Activated T-cell treated with anti-CD3 and anti-CD28 coated beads for 24 hours (primary cell): ENCODE measurements around the gene ISOC2.

Experiments used
- DNase-seq: peaks from one replicate; pipeline ENCODE4 v3.0.0-alpha.2; 2020; ENCODE audit warnings: low read depth

Gene ISOC2

GRCh38 chr19:55477905-55478304 lies 16.5 kb upstream of the ISOC2 start:
- no peak for DNase-seq

GRCh38 chr19:55476100-55476775 lies 14.8 kb upstream of the ISOC2 start, which contains the start of gene ZNF628:
ZNF628 (plus strand) TSS chr19:55476617; CDS start chr19:55479911, 3,294 bp downstream.
- DNase-seq = peak; percentile 97

- DNase-seq = no peak
These were observed 13.1 kb upstream of the ISOC2 start for GRCh38 chr19:55474269-55475265.

DNA sequence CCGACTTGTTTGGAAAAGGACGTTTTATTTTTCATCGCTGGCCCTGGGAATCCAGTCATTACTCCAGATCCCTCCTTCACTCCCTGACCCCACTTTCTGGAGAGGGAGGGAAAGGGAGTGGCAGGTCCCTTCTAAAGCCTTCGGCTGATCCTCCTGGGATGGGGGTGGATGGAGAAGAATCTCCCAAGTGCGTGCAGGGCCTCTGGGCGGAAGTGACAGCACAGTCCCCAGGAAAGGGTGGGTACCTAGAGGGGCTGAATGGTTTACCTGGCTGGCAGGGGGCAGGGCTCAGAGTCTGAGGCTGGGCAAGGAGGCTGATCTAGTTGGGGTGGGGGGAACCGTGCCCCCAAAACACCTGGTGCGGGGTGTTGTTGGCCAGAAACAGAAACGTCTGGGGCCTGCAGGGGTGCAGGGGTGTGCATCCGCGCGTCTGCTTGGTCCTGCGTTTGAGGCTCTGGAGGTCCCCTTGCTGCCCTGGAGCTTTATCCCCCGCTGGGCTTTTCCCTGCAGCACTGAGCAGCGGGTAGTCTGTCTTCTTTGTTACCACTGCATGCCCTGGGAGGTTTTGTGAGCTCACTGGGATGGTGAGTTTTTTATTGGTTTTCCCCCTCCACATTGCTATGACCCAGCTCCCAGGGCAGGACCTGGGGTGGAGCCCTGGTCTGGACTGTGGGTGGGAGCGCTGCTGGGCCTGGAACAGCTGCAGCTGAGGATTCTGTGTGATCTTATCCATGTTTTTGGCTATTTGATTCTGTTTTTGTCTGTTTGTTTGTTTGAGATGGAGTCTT lies 12.0 kb upstream of the ISOC2 start:
- DNase-seq = no peak

DNA sequence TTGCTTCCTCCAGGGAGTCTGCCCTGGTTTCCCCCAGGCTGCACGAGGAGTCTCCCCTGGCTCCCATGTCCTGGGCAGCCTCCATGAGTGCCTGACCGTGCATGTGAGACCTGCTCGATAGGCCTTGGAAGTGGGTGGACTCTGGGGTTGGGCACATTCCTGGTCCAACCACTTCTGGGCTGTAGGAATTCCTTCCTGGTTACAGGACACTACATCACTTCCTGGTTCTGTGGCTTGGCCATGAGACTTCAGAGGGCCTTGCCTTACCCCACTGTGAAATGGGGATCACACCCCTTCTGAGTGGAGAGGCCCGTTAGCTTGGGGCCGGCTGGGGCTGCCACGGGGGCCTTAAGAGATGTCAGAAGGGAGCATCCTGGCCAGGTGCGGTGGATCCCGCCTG lies 11.0 kb upstream of the ISOC2 start:
- no peak for DNase-seq

GRCh38 chr19:55471266-55471665 lies 9.8 kb upstream of the ISOC2 start:
- DNase-seq = no peak

- no peak for DNase-seq
These were observed 6.6 kb upstream of the ISOC2 start for GRCh38 chr19:55468054-55468393.

- DNase-seq = peak; percentile 52
These were observed 6.0 kb upstream of the ISOC2 start for GRCh38 chr19:55467236-55468053.

- no peak for DNase-seq
These were observed 4.8 kb upstream of the ISOC2 start for GRCh38 chr19:55466241-55466614.

- no peak for DNase-seq
These were observed 4.2 kb upstream of the ISOC2 start for GRCh38 chr19:55465460-55466240.

DNA sequence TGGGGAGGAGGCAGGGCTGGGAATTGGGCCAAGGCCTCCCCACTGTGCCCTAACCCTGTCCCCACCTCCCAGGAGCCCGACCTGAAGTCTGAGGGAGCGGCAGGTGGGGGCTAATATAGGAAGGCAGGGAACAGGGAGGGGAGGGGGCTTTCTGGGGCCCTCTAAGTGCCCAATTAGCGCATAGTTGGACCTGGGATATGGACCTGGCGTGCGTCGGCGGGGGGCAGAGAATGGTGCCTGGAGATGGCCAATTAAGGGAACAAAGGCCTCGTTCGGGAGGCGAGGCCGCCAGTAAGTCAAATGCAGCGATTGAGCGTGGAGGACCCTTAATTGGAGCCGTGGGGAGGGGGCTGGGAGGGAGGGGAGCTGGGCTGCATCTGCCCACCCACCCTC lies 3.2 kb upstream of the ISOC2 start, which contains the start of gene C19orf85:
TSS of gene C19orf85 (minus strand) at position 90 of the 393 bp plus-strand sequence. CDS start 197 bp downstream, outside the sequence.
- DNase-seq = no peak

DNA sequence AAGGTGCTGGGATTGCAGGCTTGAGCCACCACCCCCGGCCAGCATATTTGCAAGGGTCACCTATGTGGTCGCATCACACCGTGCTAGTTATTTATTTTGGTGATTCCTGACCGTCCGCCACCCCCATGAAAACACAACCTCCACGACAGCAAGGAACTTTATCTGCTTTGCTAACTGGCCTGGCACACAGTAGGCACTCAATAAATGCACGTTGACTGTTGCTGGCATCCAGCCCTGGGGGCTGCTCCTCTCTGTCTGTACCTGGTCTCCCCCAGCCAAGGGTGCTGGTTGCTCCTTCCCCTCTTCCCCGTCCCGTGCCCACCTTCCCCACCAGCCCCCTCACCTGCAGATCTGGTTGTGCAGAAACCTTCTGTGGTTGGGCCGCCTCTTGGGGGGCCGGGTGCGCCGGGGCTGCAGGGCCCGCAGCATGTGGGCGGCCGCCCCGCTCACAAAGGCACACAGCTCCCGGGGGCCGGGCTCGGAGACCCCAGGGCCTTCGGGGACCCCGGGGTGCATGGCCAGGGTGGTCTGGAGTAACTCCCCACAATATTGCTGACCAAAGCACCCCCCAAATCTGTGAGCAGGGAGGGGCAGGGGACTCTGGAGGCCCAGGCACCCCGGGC lies 2.7 kb upstream of the ISOC2 start:
- DNase-seq = no peak

DNA sequence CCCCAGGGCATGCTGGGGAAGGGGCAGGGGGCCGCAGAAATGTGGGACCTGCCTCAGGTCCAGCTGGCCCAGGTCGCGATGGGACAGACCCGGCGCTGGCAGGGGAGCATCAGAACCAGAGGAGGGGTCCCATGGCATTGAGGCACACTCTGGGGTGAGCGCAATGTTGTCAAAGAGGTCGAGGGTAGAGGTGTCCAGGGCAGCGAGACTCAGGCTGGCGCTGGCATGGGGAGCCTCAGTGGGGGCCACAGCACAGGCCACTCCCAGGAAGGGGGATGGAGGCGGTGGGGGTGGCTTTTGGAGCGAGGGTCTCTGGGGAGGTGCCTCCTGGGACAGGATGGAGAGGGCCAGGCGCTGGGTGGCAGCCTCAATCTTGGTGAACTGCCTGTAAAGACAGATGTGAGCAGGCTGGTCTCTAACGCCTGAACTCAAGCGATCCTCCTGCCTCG lies 2.2 kb upstream of the ISOC2 start:
- DNase-seq = no peak

GRCh38 chr19:55462722-55463121 lies 1.3 kb upstream of the ISOC2 start:
- DNase-seq = no peak

DNA sequence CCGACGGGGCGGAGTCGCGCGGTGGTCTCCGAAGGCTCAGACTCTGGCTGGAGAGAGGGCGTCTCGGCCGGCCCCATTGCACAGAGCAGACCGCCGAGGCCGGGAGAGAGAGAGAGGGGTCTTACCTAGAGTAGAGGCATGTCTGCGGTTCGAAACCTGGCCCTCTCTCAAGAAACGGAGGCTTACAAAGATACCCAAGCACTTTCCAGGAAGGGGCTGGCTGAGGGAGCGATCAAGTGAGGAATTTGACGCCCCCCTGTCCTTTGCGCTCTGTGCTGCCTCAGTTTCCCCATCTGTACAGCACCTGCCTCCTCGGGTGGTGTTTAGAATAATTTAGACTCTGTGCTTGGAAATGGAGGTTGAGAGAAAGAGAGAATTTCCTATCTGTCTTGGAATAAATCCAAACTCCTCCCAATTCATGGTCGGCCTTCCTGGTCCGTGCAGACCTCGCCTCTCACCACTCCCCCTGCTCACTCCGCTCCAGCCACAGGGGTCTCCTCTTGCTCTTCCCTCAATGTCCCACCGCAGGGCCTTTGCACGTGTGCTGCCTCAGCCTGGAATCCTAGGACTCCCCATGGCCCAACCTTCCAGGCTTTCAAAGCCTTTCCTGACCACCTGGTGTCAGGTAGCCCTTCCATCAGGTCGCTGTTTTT lies 658 bp upstream of the ISOC2 start:
- DNase-seq = no peak

DNA sequence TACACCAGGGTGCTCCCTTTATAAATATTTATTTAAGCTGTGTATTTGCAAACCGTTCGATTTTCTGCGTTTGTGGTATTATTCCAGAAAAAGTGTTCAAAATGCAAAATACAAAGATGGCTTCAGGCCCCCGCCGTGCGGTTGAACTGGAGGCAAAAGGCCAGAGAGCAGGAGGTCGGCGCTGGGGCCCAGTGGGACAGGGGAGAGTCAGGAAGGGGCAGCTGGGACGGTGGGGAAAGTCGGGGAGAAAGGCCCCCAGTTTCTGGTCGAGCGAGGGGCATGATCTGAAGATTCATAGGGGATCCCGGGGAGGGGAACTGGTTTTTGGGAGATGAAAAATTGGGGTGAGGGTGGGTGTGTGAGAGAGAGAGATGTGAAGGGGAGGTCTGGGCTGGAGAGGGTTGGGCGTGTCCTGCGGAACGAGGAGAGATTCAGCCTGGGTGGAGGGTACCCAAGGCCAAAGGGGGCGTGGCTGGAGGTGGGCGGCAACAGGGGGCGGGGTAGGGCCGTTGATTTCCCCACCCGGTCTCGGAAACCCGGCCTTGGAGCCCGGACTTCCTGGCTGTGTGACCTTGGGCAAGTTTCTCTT lies 678 bp downstream of the ISOC2 start:
- peak; percentile 36 for DNase-seq

- DNase-seq = no peak
These were observed 1.3 kb downstream of the ISOC2 start for GRCh38 chr19:55459950-55460657.

- no peak for DNase-seq
These were observed 1.9 kb downstream of the ISOC2 start for GRCh38 chr19:55459551-55459949.
